Upper lobe of left lung (tissue), 6 donors: Measurements from ENCODE around the gene PTGR3. TPM values are rescaled to one million over a fixed set of nuclear protein-coding genes. Genes with fewer than 3 reads are reported as not detected.
A peak's percentile ranks its signal among the peaks of the same experiment; 100 is the strongest.

Experiments
- ATAC-seq, 2 donors: fragments of 200-7000 bp; cut with Tn5 transposase; one replicate each; pipeline ENCODE4 v1.9.1; 2022; ENCODE audit warnings: mild to moderate bottlenecking in 2 of 2, moderate library complexity in 2 of 2; ENCODE audit not compliant: low FRiP score in 2 of 2
- DNase-seq, 2 donors: peaks; one replicate each; pipeline ENCODE4 v3.0.0-alpha.2; 2019 to 2020
- H3K27ac ChIP-seq, 4 donors: fragments of 200-600 bp; sonication (generic); one replicate each; pipeline ENCODE4 v1.5.1; 2016 to 2019
- H3K27me3 ChIP-seq, 4 donors: fragments of 200-600 bp; sonication (generic); one replicate each; pipeline ENCODE4 v1.5.1; 2017 to 2019
- H3K36me3 ChIP-seq, 4 donors: fragments of 200-600 bp; sonication (generic); one replicate each; pipeline ENCODE4 v1.5.1; 2016 to 2019
- H3K4me1 ChIP-seq, 4 donors: fragments of 200-600 bp; sonication (generic); one replicate each; pipeline ENCODE4 v1.5.1; 2018 to 2019
- H3K4me3 ChIP-seq, 4 donors: fragments of 200-600 bp; sonication (generic); one replicate each; pipeline ENCODE4 v1.5.1; 2017 to 2019; ENCODE audit warnings: mild to moderate bottlenecking in 2 of 4, moderate library complexity in 1 of 4
- H3K9me3 ChIP-seq, 4 donors: fragments of 200-600 bp; sonication (generic); one replicate each; pipeline ENCODE4 v1.5.1; 2018 to 2019
- CTCF ChIP-seq, 6 experiments: fragments of 450-650 bp in 4 of 6; fragments of 200-600 bp in 2 of 6; sonication (generic) in 2 of 6; IDR thresholded peaks; one replicate each; pipeline ENCODE4 v1.5.1; 2016 to 2019; ENCODE audit warnings: antibody characterized with exemption in 6 of 6
- EP300 ChIP-seq, 4 donors: sonication (generic); formaldehyde crosslinking; IDR thresholded peaks; one replicate each; pipeline ENCODE4 v1.5.1; 2017; ENCODE audit warnings: antibody characterized with exemption in 4 of 4, control low read depth in 2 of 4
- POLR2A ChIP-seq, 4 donors: fragments of 450-650 bp; IDR thresholded peaks; one replicate each; pipeline ENCODE4 v1.5.1; 2016 to 2017; ENCODE audit warnings: antibody characterized with exemption in 4 of 4, mild to moderate bottlenecking in 2 of 4
- POLR2AphosphoS5 ChIP-seq, 2 donors: sonication (generic); formaldehyde crosslinking; IDR thresholded peaks; one replicate each; pipeline ENCODE4 v1.5.1; 2017; ENCODE audit warnings: antibody characterized with exemption in 2 of 2
- WGBS, 2 donors: methylation state at CpG; one replicate each; pipeline ENCODE4 v1.1.5; 2017 to 2018; 5-methylcytosine and 5-hydroxymethylcytosine counted together
- total RNA-seq, 6 donors: library from RNA; depleted of rRNA in 4 of 6; stranded (reverse); fragments of >200 nt in 4 of 6; gene quantifications; one replicate each; pipeline versions ENCODE4 v1.1.0 to v1.2.1, GENCODE V29; 2016 to 2021
- donor health status: DM: no; HTN: no; CAD: no; lungs with moderate emphysema.
- donor health status: DM: no; HTN: yes; CAD: no; lungs with severe emphysema.

The PTGR3 gene
- total RNA-seq, 6 donors from 2014 or later, result 12.2 to 36.8 (median 26.5) TPM

- 60 to 71% methylated on average over 17 of the region's 17 CpGs for WGBS, 2 donors
- Histone ChIP-seq H3K9me3 (no peaks in the 10 kb centered on the region), H3K36me3 (no peaks in the 10 kb centered on the region), H3K27me3 (no peaks in the 10 kb centered on the region), H3K4me1 (peaks cover 22 to 51% (median 32%) of the 10 kb centered on the region in 4 donors), H3K27ac (peak overlapping the region in 1 of 4 donors; percentile 50), H3K4me3 (no peak overlapping the region)
- ATAC-seq (no peak), DNase-seq (no peak)
- no peak for TF ChIP-seq POLR2A (IDR thresholded peaks at IDR 0.05)
- TF ChIP-seq POLR2AphosphoS5 (IDR thresholded peaks at IDR 0.05), result no peak
- no peak for TF ChIP-seq CTCF (IDR thresholded peaks at IDR 0.05)
- no peak for TF ChIP-seq EP300 (IDR thresholded peaks at IDR 0.05)
These were observed 21.5 kb upstream of the PTGR3 start for GRCh38 chr18:75230163-75231052.

GRCh38 chr18:75229437-75229836 lies 20.5 kb upstream of the PTGR3 start:
- H3K4me1 ChIP-seq, result peaks cover 22 to 51% (median 32%) of the 10 kb centered on the region in 4 donors
- no peaks in the 10 kb centered on the region for H3K27me3 ChIP-seq
- 85 to 94% methylated on average over 8 of the region's 8 CpGs for WGBS, 2 donors
- no peaks in the 10 kb centered on the region for H3K36me3 ChIP-seq
- TF ChIP-seq CTCF (IDR thresholded peaks at IDR 0.05), result no peak
- no peak for TF ChIP-seq EP300 (IDR thresholded peaks at IDR 0.05)
- TF ChIP-seq POLR2AphosphoS5 (IDR thresholded peaks at IDR 0.05), result no peak
- no peak for TF ChIP-seq POLR2A (IDR thresholded peaks at IDR 0.05)
- no peak overlapping the region for H3K4me3 ChIP-seq
- DNase-seq (no peak), ATAC-seq (peak in 1 of 2 donors; percentile 20)
- H3K27ac ChIP-seq, result no peak overlapping the region
- no peaks in the 10 kb centered on the region for H3K9me3 ChIP-seq

GRCh38 chr18:75228967-75229366 lies 20.0 kb upstream of the PTGR3 start:
- Histone ChIP-seq H3K4me3 (no peak overlapping the region), H3K27ac (no peak overlapping the region), H3K4me1 (peaks cover 22 to 51% (median 32%) of the 10 kb centered on the region in 4 donors), H3K36me3 (no peaks in the 10 kb centered on the region), H3K27me3 (no peaks in the 10 kb centered on the region), H3K9me3 (no peaks in the 10 kb centered on the region)
- ATAC-seq (no peak), DNase-seq (peak in 1 of 2 donors; percentile 61)
- no peak for TF ChIP-seq POLR2A (IDR thresholded peaks at IDR 0.05)
- no peak for TF ChIP-seq EP300 (IDR thresholded peaks at IDR 0.05)
- no peak for TF ChIP-seq POLR2AphosphoS5 (IDR thresholded peaks at IDR 0.05)
- TF ChIP-seq CTCF (IDR thresholded peaks at IDR 0.05), result no peak
- WGBS, 2 donors, result 95 to 97% methylated on average over 9 of the region's 9 CpGs

DNA sequence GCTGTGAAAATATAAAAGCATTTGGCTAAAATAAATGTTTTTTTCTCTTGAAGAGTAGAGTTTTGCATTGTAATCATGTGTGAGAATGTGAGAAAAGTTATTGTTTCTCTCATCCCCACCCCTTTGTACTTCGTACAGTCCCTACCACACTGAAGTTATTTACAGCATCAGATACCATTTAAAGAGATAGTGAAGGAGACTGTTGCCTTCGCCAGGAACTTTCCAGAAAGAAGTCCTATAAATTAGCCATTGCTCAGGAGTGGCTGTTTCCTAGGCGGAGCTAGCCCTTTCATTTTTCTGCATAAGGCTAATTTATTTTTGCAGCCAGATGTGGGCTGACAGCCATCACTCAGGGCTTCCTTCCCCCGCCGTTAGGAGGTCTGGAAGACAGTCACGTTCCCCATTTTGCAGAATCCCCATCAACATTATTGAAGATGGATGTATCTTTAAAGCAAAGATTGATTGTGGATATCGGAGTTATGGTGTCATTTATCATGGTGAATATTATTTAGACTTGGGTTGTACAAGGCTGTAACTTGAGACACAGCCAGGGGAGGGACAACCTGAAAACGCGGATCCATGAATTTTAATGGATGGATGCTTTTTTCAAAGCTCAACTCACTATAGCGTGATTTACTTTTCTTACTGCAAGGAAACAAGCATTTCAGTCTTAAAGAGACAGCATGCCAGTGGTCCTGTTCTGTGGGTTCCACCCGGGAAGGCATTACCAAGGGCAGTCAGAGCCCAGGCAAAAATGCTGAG lies 18.8 kb upstream of the PTGR3 start:
- DNase-seq (no peak), ATAC-seq (no peak)
- WGBS, 2 donors, result 48 to 53% methylated on average over 11 of the region's 11 CpGs
- H3K27ac ChIP-seq, result peak overlapping the region in 2 of 4 donors; percentile 37 to 61
- no peaks in the 10 kb centered on the region for H3K36me3 ChIP-seq
- H3K27me3 ChIP-seq, result no peaks in the 10 kb centered on the region
- TF ChIP-seq POLR2A (IDR thresholded peaks at IDR 0.05), result no peak
- TF ChIP-seq CTCF (IDR thresholded peaks at IDR 0.05), result no peak
- no peak for TF ChIP-seq POLR2AphosphoS5 (IDR thresholded peaks at IDR 0.05)
- no peak for TF ChIP-seq EP300 (IDR thresholded peaks at IDR 0.05)
- no peak overlapping the region for H3K4me3 ChIP-seq
- H3K4me1 ChIP-seq, result peaks cover 22 to 51% (median 35%) of the 10 kb centered on the region in 4 donors
- H3K9me3 ChIP-seq, result no peaks in the 10 kb centered on the region
